Right lobe of liver (tissue), 6 donors: ENCODE data around the gene GALNT5. TPM values are rescaled to one million over a fixed set of nuclear protein-coding genes. Genes with fewer than 3 reads are reported as not detected.
"Not testable (repeated sequence)": the region's sequence is repeated elsewhere in the genome, so short reads cannot be mapped to it uniquely, and the experiment has no call there.

Source experiments
- ATAC-seq, 4 donors: fragments of 200-7000 bp; cut with Tn5 transposase; one replicate each; pipeline ENCODE4 v1.9.1; 2020; ENCODE audit warnings: mild to moderate bottlenecking in 4 of 4, moderate library complexity in 4 of 4
- DNase-seq, 3 donors: peaks; one replicate each; pipeline ENCODE4 v3.0.0-alpha.2; 2020
- H3K27ac ChIP-seq, 3 donors: fragments of 200-600 bp; one replicate each; pipeline ENCODE4 v1.8.0; 2022
- H3K27me3 ChIP-seq, 2 donors: fragments of 200-600 bp; one replicate each; pipeline ENCODE4 v1.8.0; 2022
- H3K36me3 ChIP-seq, 4 donors: fragments of 200-600 bp; sonication (generic) in 1 of 4; one replicate each; pipeline versions ENCODE4 v1.5.1 to v1.8.0; 2017 to 2022; ENCODE audit warnings: control low read depth in 1 of 4
- H3K4me1 ChIP-seq, 4 donors: fragments of 200-600 bp; sonication (generic) in 1 of 4; one replicate each; pipeline versions ENCODE4 v1.5.1 to v1.8.0; 2017 to 2022; ENCODE audit warnings: control low read depth in 1 of 4
- H3K4me3 ChIP-seq, 3 donors: fragments of 200-600 bp; one replicate each; pipeline ENCODE4 v1.8.0; 2022
- H3K9me3 ChIP-seq, 4 donors: fragments of 200-600 bp; sonication (generic) in 1 of 4; one replicate each; pipeline versions ENCODE4 v1.5.1 to v1.8.0; 2017 to 2022; ENCODE audit warnings: control low read depth in 1 of 4
- POLR2A ChIP-seq: fragments of 450-650 bp; IDR thresholded peaks from one replicate; pipeline ENCODE4 v1.6.1; 2017; ENCODE audit warnings: antibody characterized with exemption, mild to moderate bottlenecking
- WGBS: methylation state at CpG from one replicate; pipeline ENCODE4 v1.1.6; 2018; ENCODE audit warnings: low coverage, low lambda C conversion rate; ENCODE audit not compliant: insufficient coverage; ENCODE audit errors: missing lambda C conversion rate; 5-methylcytosine and 5-hydroxymethylcytosine counted together
- intact Hi-C, 2 donors: fragments of 100-400 bp; cut with DNase I; formaldehyde crosslinking; loops; one replicate each; pipeline versions ENCODE4 v1.11.2 to v1.14.1; 2022
- total RNA-seq, 6 experiments: library from RNA; depleted of rRNA in 2 of 6; stranded (reverse); fragments of >200 nt in 2 of 6; fragmentation: NEBNext Ultra II Directional in 3 of 6; extraction: Animal tissue kit (Norgen Biotek cat#: 25700) in 3 of 6; gene quantifications; one replicate each; pipeline versions ENCODE4 v1.1.0 to v1.2.4, GENCODE V29; 2016 to 2023
- TF ChIP-seq, protein P1 (sequence below), 4 donors: fragments of 200-600 bp in 3 of 4; fragments of 450-650 bp in 1 of 4; IDR thresholded peaks; one replicate each; pipeline versions ENCODE4 v1.5.1 to v1.8.0; 2016 to 2022; ENCODE audit warnings: antibody characterized with exemption in 4 of 4, mild to moderate bottlenecking in 2 of 4
- donor health status: DM: no; HTN: yes; CAD: no.
- donor health status: DM: no; HTN: no; CAD: no.
- donor health status: DM: no; HTN: no; CAD: no.
- donor health status: DM: no; HTN: yes; CAD: no.
- donor health status: DM: no; HTN: yes; CAD: no.

The GALNT5 gene
- total RNA-seq, 6 experiments from 2014 or later, result 0.07 TPM; not detected in 5

DNA sequence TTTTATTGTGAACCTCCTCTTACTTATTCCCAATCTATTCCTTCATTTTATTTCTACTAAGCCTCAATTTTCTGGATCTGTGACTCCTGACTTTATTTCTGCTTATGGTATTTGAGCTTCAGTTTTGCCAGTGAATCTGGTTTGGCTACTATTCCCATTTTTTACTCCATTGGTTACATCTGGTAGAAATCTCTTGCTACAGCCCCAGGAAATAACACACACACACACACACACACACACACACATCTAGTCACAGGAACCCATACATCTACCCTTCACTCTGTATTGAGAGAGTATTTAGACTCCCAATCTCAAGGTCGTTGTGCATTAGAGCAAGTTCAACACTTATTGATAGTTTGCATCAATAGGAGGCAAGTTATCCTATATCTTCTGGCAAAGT, 37.0 kb upstream of the GALNT5 start:
- Histone ChIP-seq H3K4me3 (no peak overlapping the region), H3K27ac (no peak overlapping the region), H3K27me3 (no peaks in the 10 kb centered on the region), H3K4me1 (no peaks in the 10 kb centered on the region), H3K36me3 (no peaks in the 10 kb centered on the region), H3K9me3 (no peaks in the 10 kb centered on the region)
- DNase-seq (no peak), ATAC-seq (no peak)
- intact Hi-C loops, result no loop called here
- WGBS, result 13% methylated on average over 1 of the region's 1 CpG
- no peak for TF ChIP-seq POLR2A
- TF ChIP-seq, protein P1, sequence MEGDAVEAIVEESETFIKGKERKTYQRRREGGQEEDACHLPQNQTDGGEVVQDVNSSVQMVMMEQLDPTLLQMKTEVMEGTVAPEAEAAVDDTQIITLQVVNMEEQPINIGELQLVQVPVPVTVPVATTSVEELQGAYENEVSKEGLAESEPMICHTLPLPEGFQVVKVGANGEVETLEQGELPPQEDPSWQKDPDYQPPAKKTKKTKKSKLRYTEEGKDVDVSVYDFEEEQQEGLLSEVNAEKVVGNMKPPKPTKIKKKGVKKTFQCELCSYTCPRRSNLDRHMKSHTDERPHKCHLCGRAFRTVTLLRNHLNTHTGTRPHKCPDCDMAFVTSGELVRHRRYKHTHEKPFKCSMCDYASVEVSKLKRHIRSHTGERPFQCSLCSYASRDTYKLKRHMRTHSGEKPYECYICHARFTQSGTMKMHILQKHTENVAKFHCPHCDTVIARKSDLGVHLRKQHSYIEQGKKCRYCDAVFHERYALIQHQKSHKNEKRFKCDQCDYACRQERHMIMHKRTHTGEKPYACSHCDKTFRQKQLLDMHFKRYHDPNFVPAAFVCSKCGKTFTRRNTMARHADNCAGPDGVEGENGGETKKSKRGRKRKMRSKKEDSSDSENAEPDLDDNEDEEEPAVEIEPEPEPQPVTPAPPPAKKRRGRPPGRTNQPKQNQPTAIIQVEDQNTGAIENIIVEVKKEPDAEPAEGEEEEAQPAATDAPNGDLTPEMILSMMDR (IDR thresholded peaks at IDR 0.05), result no peak

DNA sequence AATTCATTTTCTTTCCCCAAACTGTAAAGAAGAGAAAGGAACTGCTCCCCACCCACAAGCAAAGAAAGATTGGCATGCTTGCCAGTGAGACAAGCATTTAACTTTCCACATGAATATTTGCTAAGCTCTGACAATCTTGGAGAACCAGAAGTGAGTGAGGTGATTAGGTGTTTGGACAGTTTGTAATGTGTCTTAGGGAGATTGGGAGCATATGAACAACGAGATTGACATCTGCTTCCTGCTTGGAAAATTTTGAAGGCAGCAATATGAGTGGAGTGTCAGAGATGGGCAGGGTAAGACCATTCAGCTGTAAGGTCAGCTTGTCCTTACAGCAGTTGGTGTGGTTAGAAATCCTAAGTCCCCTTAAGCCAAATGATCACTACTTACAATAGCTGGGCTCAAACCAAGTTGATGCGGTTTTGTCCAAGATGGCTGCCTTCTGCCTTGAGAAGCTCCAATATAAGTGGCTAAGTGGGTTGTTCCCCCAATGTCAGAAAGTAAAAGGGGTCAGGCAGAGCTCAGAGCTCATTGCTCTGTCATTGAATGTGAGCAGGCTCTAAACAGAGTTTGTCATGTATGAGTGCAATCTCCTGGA, 36.0 kb upstream of the GALNT5 start:
- 60% methylated on average over 2 of the region's 2 CpGs for WGBS
- Histone ChIP-seq H3K36me3 (no peaks in the 10 kb centered on the region), H3K9me3 (no peaks in the 10 kb centered on the region), H3K27me3 (no peaks in the 10 kb centered on the region), H3K4me3 (no peak overlapping the region), H3K27ac (no peak overlapping the region), H3K4me1 (no peaks in the 10 kb centered on the region)
- DNase-seq, result no peak
- TF ChIP-seq, protein P1 (IDR thresholded peaks at IDR 0.05), result no peak
- no peak for TF ChIP-seq POLR2A
- no peak for ATAC-seq
- intact Hi-C loops, result no loop called here

DNA sequence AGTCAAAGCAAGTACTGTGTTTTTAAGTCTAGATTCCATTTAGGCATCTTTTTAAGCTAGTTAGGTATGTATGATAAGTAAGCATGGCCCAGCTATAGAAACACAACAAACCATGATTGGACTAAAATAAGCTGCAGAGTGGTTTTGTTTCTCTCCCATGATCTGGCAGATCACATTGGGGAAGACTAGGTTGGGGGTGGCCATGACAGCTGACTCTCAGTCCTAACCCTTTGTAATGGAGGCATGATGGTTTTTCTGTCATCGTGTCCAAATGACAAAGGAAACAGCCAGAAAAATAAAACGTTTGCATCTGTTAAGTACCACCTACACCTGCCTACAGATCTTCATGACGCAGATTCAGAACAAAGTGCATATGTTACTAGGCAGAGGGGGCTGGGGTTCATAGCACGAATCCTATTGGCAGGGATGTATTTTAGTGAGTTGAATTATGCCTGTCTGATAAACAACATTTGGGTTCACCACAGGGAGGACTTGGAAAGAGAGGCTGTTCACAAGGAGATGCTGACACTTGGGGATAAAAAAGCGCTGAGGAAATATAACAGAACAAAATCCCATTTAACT, 33.8 kb upstream of the GALNT5 start:
- Histone ChIP-seq H3K27ac (no peak overlapping the region), H3K9me3 (no peaks in the 10 kb centered on the region), H3K4me3 (no peak overlapping the region), H3K27me3 (no peaks in the 10 kb centered on the region), H3K4me1 (no peaks in the 10 kb centered on the region), H3K36me3 (no peaks in the 10 kb centered on the region)
- no peak for TF ChIP-seq POLR2A
- TF ChIP-seq, protein P1 (IDR thresholded peaks at IDR 0.05), result no peak
- DNase-seq (no peak), ATAC-seq (no peak)
- intact Hi-C loops, result no loop called here
- WGBS, result 48% methylated on average over 4 of the region's 5 CpGs

DNA sequence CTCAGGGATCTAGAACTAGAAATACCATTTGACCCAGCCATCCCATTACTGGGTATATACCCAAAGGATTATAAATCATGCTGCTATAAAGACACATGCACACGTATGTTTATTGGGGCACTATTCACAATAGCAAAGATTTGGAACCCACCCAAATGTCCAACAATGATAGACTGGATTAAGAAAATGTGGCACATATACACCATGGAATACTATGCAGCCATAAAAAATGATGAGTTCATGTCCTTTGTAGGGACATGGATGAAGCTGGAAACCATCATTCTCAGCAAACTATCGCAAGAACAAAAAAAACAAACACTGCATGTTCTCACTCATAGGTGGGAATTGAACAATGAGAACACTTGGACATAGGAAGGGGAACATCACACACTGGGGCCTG, 33.1 kb upstream of the GALNT5 start:
- H3K36me3 ChIP-seq, H3K9me3 ChIP-seq, H3K27me3 ChIP-seq, H3K4me1 ChIP-seq, intact Hi-C loops, H3K4me3 ChIP-seq, H3K27ac ChIP-seq, DNase-seq, ATAC-seq: not testable (repeated sequence)
- 80% methylated on average over 2 of the region's 2 CpGs for WGBS

DNA sequence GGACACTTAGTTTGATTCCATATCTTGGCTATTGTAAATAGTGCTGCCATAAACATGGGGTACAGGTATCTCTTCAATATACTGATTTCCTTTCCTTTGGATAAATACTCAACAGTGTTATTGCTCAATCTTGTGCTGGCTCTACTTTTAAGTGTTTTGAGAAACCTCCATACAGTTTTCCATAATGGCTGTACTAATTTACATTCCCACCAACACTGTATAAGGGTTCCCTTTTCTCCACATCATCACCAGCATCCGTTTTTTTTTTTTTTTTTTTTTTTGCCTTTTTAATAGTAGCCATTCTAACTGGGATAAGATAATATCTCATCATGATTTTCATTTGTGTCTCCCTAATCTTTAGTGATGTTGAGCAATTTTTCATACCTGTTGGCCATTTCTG, 29.9 kb upstream of the GALNT5 start:
- no peak for ATAC-seq
- Histone ChIP-seq H3K9me3 (no peaks in the 10 kb centered on the region), H3K36me3 (no peaks in the 10 kb centered on the region), H3K27me3 (no peaks in the 10 kb centered on the region), H3K27ac (no peak overlapping the region), H3K4me3 (no peak overlapping the region), H3K4me1 (no peaks in the 10 kb centered on the region)
- no peak for DNase-seq
- TF ChIP-seq, protein P1 (IDR thresholded peaks at IDR 0.05), result no peak
- TF ChIP-seq POLR2A, result no peak
- WGBS, result 50% methylated on average over 1 of the region's 1 CpG
- intact Hi-C loops, result no loop called here
